ENCODE results near the gene PDIA5. TPM values are rescaled to one million over a fixed set of nuclear protein-coding genes. Genes with fewer than 3 reads are reported as not detected.

The PDIA5 gene
- total and polyA plus RNA-seq, 4 donors = 36.8 to 94.6 (median 63.3) TPM

- TF ChIP-seq CTCF (IDR thresholded peaks at IDR 0.05; ENCODE audit: low read depth, low read length, missing input control) (no peak), REST (IDR thresholded peaks at IDR 0.05) (no peak), MAX (IDR thresholded peaks at IDR 0.05) (no peak), JUND (IDR thresholded peaks at IDR 0.05) (no peak), RXRA (IDR thresholded peaks at IDR 0.05) (no peak), HNF4G (IDR thresholded peaks at IDR 0.05) (no peak), GABPA (IDR thresholded peaks at IDR 0.05 in 1 of 2, conservative IDR thresholded peaks at IDR 0.05 in 1 of 2) (no peak), HNF4A (conservative IDR thresholded peaks at IDR 0.05) (peak in 1 of 2 donors; percentile 46)
- Histone ChIP-seq H3K27ac (ENCODE audit: low read depth in 1 of 2, low read length in 2 of 2) (peak overlapping the region; percentile 40 to 66), H3K36me3 (ENCODE audit: control insufficient read depth in 4 of 4, insufficient read depth in 3 of 4, low read depth in 1 of 4, low read length in 3 of 4) (no peaks in the 10 kb centered on the region), H3K9ac (ENCODE audit: low read depth in 1 of 2, low read length in 2 of 2) (no peak overlapping the region), H3K9me3 (ENCODE audit: control insufficient read depth in 4 of 4, low read length in 3 of 4) (no peaks in the 10 kb centered on the region), H3K27me3 (ENCODE audit: control insufficient read depth in 4 of 4, insufficient read depth in 4 of 4, low read length in 3 of 4) (no peaks in the 10 kb centered on the region), H3K4me3 (ENCODE audit: low read depth in 1 of 3, low read length in 3 of 3) (no peak overlapping the region), H3K4me1 (ENCODE audit: control insufficient read depth in 4 of 4, insufficient read depth in 4 of 4, low read length in 3 of 4) (peaks cover 33 to 80% (median 66%) of the 10 kb centered on the region in 4 donors)
- WGBS = 59% methylated on average over 10 of the region's 10 CpGs
- no peak for DNase-seq (ENCODE audit: low spot score)
These were observed 11.3 kb downstream of the PDIA5 start for GRCh38 chr3:123078101-123078500.

DNA sequence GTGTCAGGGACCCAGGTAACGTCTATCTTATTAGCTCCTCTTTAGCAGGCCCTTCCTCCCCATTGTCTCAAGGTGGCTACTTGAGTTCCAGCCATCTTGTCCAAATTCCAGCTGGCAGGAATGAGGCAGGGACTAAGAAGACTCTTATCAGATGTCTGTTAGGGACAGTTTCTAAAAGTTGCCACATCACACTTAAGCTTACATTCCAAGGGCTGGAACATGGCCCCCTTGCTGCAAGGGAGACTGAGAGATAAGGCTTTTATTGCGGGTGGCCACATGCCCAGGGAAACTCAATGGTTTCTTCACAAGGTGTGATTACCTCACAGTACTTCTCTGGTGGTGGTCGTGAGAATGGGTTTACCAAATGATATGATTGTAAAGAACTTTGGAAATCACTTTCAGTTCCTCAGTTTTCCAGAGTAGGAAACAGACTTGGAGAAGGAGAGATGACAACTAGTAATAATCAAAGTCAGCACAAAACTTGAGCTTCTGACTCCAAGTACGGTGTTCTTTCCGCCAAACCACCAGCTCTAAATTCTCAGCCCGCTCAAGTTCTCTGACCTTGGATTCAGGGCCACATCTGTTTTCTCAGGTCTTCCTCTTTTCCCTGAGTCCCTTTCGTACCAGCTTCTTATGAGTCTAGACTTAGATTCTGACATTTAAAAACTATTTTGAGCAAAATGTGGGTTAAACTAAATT is 14.2 kb downstream of the PDIA5 start:
- TF ChIP-seq TAF1 (conservative IDR thresholded peaks at IDR 0.05) = no peak
- TF ChIP-seq EGR1 (IDR thresholded peaks at IDR 0.05; ENCODE audit: low read depth in 2 of 2) = no peak
- no peak overlapping the region for H3K9ac ChIP-seq (ENCODE audit: low read depth in 1 of 2, low read length in 2 of 2)
- 77% methylated on average over 7 of the region's 7 CpGs for WGBS
- no peaks in the 10 kb centered on the region for H3K27me3 ChIP-seq (ENCODE audit: control insufficient read depth in 4 of 4, insufficient read depth in 4 of 4, low read length in 3 of 4)
- DNase-seq (ENCODE audit: low spot score) = no peak
- peak overlapping the region; percentile 29 to 34 for H3K27ac ChIP-seq (ENCODE audit: low read depth in 1 of 2, low read length in 2 of 2)
- no peaks in the 10 kb centered on the region for H3K9me3 ChIP-seq (ENCODE audit: control insufficient read depth in 4 of 4, low read length in 3 of 4)
- no peaks in the 10 kb centered on the region for H3K36me3 ChIP-seq (ENCODE audit: control insufficient read depth in 4 of 4, insufficient read depth in 3 of 4, low read depth in 1 of 4, low read length in 3 of 4)
- H3K4me3 ChIP-seq (ENCODE audit: low read depth in 1 of 3, low read length in 3 of 3) = no peak overlapping the region
- H3K4me1 ChIP-seq (ENCODE audit: control insufficient read depth in 4 of 4, insufficient read depth in 4 of 4, low read length in 3 of 4) = peaks cover 39 to 91% (median 77%) of the 10 kb centered on the region in 4 donors

DNA sequence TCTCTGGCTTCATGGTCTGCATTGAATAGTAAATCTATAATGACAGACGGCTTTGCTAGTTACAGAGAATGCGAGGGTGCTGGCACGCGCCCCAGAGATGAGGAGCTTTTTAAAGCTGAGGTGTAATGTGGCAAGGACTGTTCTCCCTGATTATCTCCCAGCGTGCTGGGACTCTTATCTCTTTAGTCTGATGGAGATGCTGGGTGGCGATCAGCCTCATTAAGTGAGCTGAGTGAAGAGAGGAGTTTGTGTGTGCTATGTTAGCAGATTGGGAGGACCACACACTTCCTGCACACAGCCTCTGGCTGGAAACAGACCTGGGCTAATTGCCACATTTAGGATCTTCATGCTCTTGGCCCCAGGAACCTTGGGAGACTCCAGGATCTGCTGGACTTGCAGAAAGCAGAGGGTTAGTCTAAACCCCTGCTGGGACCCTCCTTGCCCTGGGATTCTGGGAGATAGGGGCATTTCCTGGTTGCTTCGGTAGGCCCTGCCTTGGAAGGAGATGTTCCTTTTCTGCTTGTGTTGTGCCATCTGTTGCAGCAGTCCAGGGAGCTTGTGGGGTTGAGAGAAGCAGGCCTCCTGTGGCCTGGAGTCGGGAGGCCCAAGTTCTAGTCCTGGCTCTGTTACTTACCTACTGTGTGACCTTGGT is 15.0 kb downstream of the PDIA5 start:
- H3K36me3 ChIP-seq (ENCODE audit: control insufficient read depth in 4 of 4, insufficient read depth in 3 of 4, low read depth in 1 of 4, low read length in 3 of 4) = no peaks in the 10 kb centered on the region
- WGBS = 54% methylated on average over 8 of the region's 8 CpGs
- H3K27ac ChIP-seq (ENCODE audit: low read depth in 1 of 2, low read length in 2 of 2) = peak overlapping the region; percentile 31 to 34
- no peaks in the 10 kb centered on the region for H3K9me3 ChIP-seq (ENCODE audit: control insufficient read depth in 4 of 4, low read length in 3 of 4)
- no peak overlapping the region for H3K4me3 ChIP-seq (ENCODE audit: low read depth in 1 of 3, low read length in 3 of 3)
- H3K9ac ChIP-seq (ENCODE audit: low read depth in 1 of 2, low read length in 2 of 2) = peak overlapping the region; percentile 10 to 14
- DNase-seq (ENCODE audit: low spot score) = no peak
- no peak for TF ChIP-seq MAX (IDR thresholded peaks at IDR 0.05)
- no peak for TF ChIP-seq HNF4G (IDR thresholded peaks at IDR 0.05)
- no peak for TF ChIP-seq SP1 (IDR thresholded peaks at IDR 0.05)
- no peak for TF ChIP-seq EGR1 (IDR thresholded peaks at IDR 0.05; ENCODE audit: low read depth in 2 of 2)
- TF ChIP-seq JUND (IDR thresholded peaks at IDR 0.05) = no peak
- no peak for TF ChIP-seq FOXA2 (IDR thresholded peaks at IDR 0.05)
- H3K4me1 ChIP-seq (ENCODE audit: control insufficient read depth in 4 of 4, insufficient read depth in 4 of 4, low read length in 3 of 4) = peaks cover 31 to 91% (median 76%) of the 10 kb centered on the region in 4 donors
- H3K27me3 ChIP-seq (ENCODE audit: control insufficient read depth in 4 of 4, insufficient read depth in 4 of 4, low read length in 3 of 4) = no peaks in the 10 kb centered on the region
